SKM-1 (cell line): ENCODE measurements around the gene CMTM8.

Experiments used
- DNase-seq: peaks from one replicate; lab custom pipeline; 2025; ENCODE audit not compliant: unreplicated experiment; lab: John Stamatoyannopoulos, UW

Gene CMTM8

GRCh38 chr3:32405711-32406323 lies 167.3 kb downstream of the CMTM8 start:
- no peak for DNase-seq

GRCh38 chr3:32406486-32407408 lies 168.3 kb downstream of the CMTM8 start:
- DNase-seq = peak; percentile 96

GRCh38 chr3:32410367-32411246 lies 172.1 kb downstream of the CMTM8 start:
- no peak for DNase-seq

GRCh38 chr3:32411442-32411841 lies 173.0 kb downstream of the CMTM8 start:
- DNase-seq = no peak

DNA sequence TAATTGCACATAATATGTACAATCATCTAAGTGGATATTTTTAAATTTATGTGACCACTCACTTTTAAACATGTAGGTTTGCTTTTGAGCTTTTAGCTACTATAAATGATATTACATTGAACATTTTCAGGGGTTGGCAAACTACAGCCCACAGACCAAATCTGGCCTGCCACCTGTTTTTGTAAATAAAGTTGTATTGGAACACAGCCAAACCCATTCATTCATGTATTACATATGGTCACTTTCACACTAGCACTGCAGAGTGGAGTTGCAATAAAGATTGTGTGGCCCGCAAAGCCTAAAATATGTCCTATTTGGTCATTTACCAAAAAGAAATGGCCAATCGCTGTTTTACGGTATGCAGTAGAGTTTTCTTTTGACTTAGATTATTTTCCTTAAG lies 174.4 kb downstream of the CMTM8 start:
- DNase-seq = no peak

GRCh38 chr3:32413845-32414521 lies 175.5 kb downstream of the CMTM8 start:
- DNase-seq = no peak

DNA sequence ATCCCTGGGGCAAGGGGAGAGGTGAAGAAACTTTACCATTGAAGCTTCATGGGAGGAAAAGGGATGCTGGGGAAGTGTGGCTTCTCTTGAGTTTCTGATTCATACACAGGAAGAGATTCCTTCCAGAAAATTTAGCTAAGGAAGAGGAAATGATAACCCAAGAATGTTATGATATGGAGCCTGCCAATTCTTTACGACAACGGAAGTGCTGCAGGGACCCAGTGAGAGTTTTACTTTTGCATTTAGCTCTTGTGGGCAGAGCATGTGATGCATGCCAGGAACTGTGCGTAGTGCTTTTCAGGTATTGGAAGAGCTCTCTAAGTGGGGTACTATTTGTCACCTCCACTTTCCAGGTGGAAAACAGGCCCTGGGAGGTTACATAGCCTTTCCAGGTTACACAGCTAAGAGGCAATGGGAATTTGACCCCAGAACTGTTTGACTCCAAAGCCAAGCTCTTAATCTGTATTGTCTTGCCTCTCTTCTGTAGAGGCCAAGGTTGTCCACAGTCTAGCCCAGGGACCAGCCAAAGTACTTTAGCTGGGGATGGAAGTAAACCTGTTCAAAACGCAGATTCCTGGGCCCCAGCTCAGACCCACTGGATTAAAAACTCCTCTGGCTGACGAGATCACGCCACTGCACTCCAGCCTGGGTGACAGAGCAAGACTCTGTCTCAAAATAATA lies 176.2 kb downstream of the CMTM8 start:
- DNase-seq = no peak

GRCh38 chr3:32419742-32420125 lies 181.3 kb downstream of the CMTM8 start:
- DNase-seq = peak; percentile 27
